ENCODE measurements around the gene LASP1.

The LASP1 gene

GRCh38 chr17:38889745-38890409 is 20.0 kb downstream of the LASP1 start:
- no peak for DNase-seq (ENCODE audit: low spot score)

DNA sequence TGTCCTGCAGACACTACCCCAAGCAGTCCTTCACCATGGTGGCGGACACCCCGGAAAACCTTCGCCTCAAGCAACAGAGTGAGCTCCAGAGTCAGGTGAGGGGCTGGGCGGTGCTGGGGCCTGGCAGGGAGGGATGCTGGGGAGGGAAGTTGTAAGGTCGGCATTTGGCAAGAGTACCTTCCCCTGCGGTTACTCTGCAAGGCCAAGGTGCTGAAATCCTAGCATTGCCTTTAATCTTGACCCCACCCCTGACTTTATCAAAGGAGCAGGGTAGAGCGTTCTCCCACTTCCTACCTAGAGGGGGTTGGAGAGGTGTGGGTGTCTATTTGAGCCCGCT is 20.5 kb downstream of the LASP1 start:
- DNase-seq (ENCODE audit: low spot score): no peak

DNA sequence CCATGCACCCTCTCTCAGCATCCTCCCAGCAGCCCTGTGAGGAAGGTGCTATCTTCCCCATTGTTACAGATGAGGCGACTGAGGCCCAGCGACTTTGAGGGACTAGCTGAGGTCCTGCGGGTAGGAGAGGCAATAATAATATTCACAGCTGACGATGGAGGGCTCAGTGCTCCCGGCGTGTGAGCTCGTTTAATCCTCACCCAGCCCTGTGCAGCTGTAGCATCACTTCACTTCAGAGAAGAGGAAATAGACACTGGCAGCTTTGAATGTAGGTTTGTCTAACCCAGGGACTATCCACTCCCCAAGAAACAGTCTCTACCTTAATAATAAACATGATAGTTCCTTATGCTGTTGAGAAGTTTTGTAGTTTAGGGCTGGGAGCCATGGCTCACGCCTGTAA is 21.6 kb downstream of the LASP1 start:
- DNase-seq (ENCODE audit: low spot score): no peak

GRCh38 chr17:38892083-38892482 is 22.2 kb downstream of the LASP1 start:
- no peak for DNase-seq (ENCODE audit: low spot score)

- no peak for DNase-seq (ENCODE audit: low spot score)
Observed at GRCh38 chr17:38892620-38893019, 22.8 kb downstream of the LASP1 start.

DNA sequence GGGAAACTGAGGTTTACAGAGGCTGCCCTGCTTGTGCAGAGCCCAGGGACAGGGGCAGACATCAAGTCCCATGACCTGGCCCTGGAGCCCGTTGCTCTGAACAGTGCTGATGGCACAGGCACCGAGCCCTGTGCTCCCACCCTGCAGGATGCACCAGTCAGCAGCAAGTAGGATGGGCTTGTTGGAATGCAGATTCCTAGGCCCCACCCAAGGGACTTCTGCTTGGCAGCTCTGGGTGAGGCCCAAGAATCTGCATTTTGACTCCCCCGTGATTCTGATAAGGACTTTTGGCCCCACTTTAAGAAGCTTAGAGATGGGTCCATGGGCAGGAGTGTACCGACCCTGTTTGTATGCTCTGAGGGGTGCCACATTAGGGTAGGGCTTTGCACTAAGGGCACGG is 23.3 kb downstream of the LASP1 start:
- no peak for DNase-seq (ENCODE audit: low spot score)

GRCh38 chr17:38893607-38894006 is 23.7 kb downstream of the LASP1 start:
- no peak for DNase-seq (ENCODE audit: low spot score)

DNA sequence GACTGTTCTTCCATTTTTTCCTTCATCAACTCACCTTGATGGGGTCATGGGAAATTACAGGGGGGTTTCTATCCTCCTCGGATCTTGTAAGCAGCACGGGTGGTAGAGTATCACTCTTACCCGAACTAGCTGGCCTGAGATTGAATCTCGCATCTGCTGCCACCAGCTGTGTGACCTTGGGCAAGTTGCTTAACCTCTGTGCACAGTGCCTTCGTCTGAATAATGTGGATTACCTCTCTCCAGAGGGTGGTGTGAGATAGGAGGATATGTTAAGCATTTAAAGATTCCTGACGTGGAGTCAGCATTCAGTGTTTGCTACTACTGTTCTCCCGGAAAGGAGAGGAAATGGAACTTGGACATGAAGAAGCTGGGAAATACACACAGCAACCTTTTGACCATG is 24.4 kb downstream of the LASP1 start:
- no peak for DNase-seq (ENCODE audit: low spot score)

- DNase-seq (ENCODE audit: low spot score): no peak
Observed at GRCh38 chr17:38896346-38896954, 26.6 kb downstream of the LASP1 start.

GRCh38 chr17:38897176-38897575 is 27.3 kb downstream of the LASP1 start:
- DNase-seq (ENCODE audit: low spot score): no peak

- no peak for DNase-seq (ENCODE audit: low spot score)
Observed at GRCh38 chr17:38897671-38898290, 27.9 kb downstream of the LASP1 start.

DNA sequence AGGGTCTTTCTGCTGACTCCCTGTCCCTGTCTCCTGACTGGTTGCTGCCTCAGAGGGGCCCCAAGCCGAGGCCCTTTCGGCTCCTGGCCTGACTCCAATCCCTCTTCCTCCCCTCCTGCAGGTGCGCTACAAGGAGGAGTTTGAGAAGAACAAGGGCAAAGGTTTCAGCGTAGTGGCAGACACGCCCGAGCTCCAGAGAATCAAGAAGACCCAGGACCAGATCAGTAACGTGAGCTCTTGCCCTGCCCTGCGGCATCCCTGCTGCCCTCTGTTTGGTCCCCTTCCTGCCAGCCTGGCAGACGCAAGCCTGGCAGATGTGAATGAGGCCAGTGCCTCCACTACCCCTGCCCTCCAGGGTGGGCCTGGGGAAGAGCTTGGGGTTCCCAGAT is 28.4 kb downstream of the LASP1 start:
- no peak for DNase-seq (ENCODE audit: low spot score)

DNA sequence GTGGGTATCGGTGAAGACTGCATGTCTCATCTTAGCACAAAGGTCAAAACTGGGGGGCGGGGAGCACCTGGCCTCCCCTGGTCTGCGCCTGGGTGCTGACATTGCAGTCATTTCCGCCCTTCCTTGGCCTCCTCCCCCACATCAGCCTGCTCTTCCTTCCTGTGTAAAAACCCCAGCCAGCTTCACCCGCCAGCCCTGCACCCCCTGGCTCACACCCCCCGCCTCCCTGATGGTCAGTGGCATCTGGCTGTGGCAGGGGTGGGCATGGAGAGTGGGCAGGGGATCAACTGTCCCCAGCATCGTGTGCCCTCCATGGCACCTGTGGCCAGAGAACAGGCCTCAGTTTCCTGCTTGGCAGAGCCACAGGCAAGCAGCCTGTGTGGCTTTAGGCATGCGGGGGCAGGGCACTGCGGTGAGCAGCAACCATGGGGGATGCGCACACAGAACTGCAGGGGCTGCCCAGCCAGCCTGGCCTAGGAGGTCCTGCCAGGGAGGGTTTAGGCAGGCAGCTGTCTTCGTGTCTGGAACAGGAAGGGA is 29.0 kb downstream of the LASP1 start:
- DNase-seq (ENCODE audit: low spot score): no peak

- DNase-seq (ENCODE audit: low spot score): no peak
Observed at GRCh38 chr17:38899421-38899820, 29.6 kb downstream of the LASP1 start.

DNA sequence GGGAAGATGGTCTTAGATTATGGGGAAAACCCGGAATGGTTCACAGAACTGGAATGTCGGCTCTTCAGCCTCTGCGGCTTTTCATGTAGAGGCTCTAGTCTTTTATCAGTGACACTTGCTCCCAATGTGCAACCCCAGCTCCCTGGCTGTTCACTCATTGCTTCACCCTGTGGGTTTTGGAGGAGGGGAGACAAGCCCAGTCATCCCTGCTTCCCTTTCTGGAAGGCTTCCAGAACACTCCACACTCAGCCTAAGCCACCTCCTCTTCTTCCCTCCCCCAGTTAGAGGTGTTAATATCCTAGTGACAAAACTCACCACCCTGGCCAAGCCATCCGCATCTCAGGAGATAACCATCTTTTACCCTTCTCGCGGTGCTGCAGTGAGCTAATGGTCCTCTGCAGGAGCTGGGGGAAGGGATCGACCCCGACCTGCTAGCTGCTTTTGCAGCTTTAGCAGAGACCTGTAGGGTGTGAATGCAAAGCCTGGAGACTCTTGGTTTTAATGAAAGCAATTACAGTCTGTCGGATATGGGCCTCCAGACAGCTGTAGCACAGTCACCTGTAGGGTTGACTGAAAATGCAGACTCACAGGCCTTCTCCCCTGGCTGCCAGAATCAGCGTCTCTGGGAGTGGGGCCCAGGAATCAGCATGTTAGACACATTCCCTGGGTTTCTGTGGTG is 31.3 kb downstream of the LASP1 start:
- no peak for DNase-seq (ENCODE audit: low spot score)

- DNase-seq (ENCODE audit: low spot score): no peak
Observed at GRCh38 chr17:38903404-38903803, 33.5 kb downstream of the LASP1 start.

GRCh38 chr17:38904892-38905291 is 35.0 kb downstream of the LASP1 start:
- DNase-seq (ENCODE audit: low spot score): no peak

DNA sequence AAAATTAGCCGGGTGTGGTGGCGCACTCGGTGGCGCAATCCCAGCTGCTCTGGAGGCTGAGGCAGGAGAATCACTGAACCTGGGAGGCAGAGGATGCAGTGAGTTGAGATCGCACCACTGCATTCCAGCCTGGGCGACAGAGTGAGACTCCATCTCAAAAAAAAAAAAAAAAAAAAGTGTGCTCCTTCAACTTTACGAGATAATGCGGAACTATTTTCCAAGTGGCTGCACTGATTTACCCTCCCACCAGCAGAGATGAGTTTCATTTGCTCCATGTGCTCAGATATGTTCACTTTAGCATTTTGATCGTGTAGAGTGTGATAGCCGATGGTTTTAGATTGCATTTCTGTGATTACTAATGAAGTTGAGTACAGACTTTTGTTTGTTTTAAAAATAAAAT is 35.5 kb downstream of the LASP1 start:
- no peak for DNase-seq (ENCODE audit: low spot score)

DNA sequence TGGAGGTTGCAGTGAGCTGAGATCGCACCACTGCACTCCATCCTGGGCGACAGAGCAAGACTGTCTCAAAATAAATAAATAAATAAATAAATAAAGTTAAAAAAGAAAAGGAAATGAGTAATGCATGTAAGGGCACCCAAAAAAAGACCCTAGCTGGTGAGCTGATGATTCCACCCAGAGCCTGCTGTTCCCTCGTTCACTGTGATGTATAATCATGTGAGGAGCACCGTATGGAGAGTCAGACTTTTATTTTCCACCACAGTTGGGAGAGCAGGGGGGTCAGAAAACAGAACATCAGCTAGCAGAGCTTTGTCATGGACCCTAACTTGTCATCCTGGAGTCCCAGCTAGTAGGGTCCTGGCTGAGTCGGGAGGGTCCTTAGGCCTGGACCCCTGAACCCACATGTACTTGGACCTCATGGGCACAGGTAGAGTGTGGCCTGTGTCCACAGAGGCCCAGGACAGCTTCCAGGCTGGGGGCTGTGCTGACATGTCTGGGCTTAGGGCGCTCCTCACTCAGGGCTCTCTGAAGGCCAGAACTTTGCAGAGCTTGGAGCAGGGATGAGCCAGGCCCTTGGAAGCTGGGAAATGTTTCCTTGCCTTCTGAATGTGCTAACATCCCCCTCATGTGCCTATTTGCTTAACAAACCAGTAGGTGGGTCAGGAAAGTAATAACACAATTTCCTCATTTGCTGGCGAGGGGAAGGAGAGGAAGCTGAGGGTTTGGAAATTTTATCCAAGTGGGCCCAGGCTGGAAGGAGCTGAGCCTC is 36.8 kb downstream of the LASP1 start:
- DNase-seq (ENCODE audit: low spot score): no peak

- DNase-seq (ENCODE audit: low spot score): no peak
Observed at GRCh38 chr17:38907930-38908675, 38.2 kb downstream of the LASP1 start.

- DNase-seq (ENCODE audit: low spot score): no peak
Observed at GRCh38 chr17:38908676-38909181, 38.9 kb downstream of the LASP1 start.
